ENCODE measurements around the gene KCNJ10.

The KCNJ10 gene

DNA sequence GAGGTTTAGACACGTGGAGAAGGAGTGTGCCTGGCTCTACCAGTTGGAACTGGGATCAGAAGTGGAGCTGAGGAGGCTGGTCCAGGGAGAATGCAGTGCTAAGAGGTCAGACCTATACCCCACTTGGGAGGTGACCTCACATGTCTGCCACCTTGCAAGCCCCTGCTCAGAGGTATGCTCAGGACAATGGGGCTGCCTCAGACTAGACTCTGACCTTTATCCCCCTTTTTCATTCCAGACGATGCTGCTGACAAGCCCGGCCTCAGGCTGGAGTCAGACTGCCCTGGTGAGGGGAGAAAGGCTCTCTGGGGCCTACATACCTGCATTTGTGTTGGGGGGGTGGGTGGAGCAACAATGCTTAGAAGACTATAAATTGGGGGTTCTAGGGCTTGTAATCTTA, 5.2 kb downstream of the KCNJ10 start:
- H4K20me1 ChIP-seq (ENCODE audit: insufficient read depth, low read length), result no peaks in the 10 kb centered on the region
- no peaks in the 10 kb centered on the region for H3K9me3 ChIP-seq (ENCODE audit: low read length)
- H3K4me3 ChIP-seq (ENCODE audit: low read depth, low read length, poor library complexity, severe bottlenecking), result no peak overlapping the region
- TF ChIP-seq, protein P1, sequence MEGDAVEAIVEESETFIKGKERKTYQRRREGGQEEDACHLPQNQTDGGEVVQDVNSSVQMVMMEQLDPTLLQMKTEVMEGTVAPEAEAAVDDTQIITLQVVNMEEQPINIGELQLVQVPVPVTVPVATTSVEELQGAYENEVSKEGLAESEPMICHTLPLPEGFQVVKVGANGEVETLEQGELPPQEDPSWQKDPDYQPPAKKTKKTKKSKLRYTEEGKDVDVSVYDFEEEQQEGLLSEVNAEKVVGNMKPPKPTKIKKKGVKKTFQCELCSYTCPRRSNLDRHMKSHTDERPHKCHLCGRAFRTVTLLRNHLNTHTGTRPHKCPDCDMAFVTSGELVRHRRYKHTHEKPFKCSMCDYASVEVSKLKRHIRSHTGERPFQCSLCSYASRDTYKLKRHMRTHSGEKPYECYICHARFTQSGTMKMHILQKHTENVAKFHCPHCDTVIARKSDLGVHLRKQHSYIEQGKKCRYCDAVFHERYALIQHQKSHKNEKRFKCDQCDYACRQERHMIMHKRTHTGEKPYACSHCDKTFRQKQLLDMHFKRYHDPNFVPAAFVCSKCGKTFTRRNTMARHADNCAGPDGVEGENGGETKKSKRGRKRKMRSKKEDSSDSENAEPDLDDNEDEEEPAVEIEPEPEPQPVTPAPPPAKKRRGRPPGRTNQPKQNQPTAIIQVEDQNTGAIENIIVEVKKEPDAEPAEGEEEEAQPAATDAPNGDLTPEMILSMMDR (IDR thresholded peaks at IDR 0.05; ENCODE audit: low read length), result no peak
- no peak for TF ChIP-seq EZH2 (IDR thresholded peaks at IDR 0.05; ENCODE audit: borderline replicate concordance, low read length)
- no peak overlapping the region for H3K27ac ChIP-seq (ENCODE audit: low read depth, low read length, poor library complexity, severe bottlenecking)
- no peaks in the 10 kb centered on the region for H3K36me3 ChIP-seq (ENCODE audit: insufficient read depth, low read length)
- H3F3A ChIP-seq (ENCODE audit: insufficient read depth, low read length), result no peaks in the 10 kb centered on the region
- no peaks in the 10 kb centered on the region for H3K9me2 ChIP-seq (ENCODE audit: low read depth, low read length)
- no peak overlapping the region for H3K4me2 ChIP-seq (ENCODE audit: low read length)
- no peak overlapping the region for H3K9ac ChIP-seq (ENCODE audit: low read length)
- H3K79me2 ChIP-seq (ENCODE audit: insufficient read depth, low read length), result no peaks in the 10 kb centered on the region
- no peaks in the 10 kb centered on the region; the same call in none of the 2 replicates for H3K27me3 ChIP-seq (ENCODE audit: insufficient read depth, low read length)
- no peak overlapping the region for H2AFZ ChIP-seq (ENCODE audit: low read length)
- H3K4me1 ChIP-seq (ENCODE audit: insufficient read depth, low read length, severe bottlenecking), result peaks cover 2% of the 10 kb centered on the region

DNA sequence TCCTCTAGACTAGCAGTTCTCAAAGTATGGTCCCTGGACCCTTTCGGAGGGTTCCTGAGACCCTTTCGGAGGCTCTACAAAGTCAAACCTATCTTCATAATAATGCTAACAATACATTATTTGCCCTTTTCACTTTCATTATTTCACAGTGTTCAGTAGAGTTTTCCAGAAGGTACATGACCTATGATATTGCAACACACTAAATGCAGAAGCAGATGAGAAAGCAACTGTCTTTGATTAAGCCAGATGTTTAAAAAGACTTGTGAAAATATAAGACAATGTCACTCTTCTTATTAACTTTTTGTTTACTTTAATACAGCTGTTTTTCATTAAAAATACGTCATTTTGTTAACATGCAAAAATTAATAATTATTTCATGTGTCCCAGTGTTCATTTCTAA, 5.8 kb downstream of the KCNJ10 start:
- H2AFZ ChIP-seq (ENCODE audit: low read length), result no peak overlapping the region
- H3K9me3 ChIP-seq (ENCODE audit: low read length), result no peaks in the 10 kb centered on the region
- no peaks in the 10 kb centered on the region for H3K9me2 ChIP-seq (ENCODE audit: low read depth, low read length)
- H3K79me2 ChIP-seq (ENCODE audit: insufficient read depth, low read length), result no peaks in the 10 kb centered on the region
- H3K27me3 ChIP-seq (ENCODE audit: insufficient read depth, low read length), result no peaks in the 10 kb centered on the region; the same call in none of the 2 replicates
- H3F3A ChIP-seq (ENCODE audit: insufficient read depth, low read length), result no peaks in the 10 kb centered on the region
- H3K27ac ChIP-seq (ENCODE audit: low read depth, low read length, poor library complexity, severe bottlenecking), result no peak overlapping the region
- H3K4me2 ChIP-seq (ENCODE audit: low read length), result no peak overlapping the region
- no peak overlapping the region for H3K4me3 ChIP-seq (ENCODE audit: low read depth, low read length, poor library complexity, severe bottlenecking)
- no peak overlapping the region for H3K9ac ChIP-seq (ENCODE audit: low read length)
- no peak for TF ChIP-seq EZH2 (IDR thresholded peaks at IDR 0.05; ENCODE audit: borderline replicate concordance, low read length)
- TF ChIP-seq, protein P1 (IDR thresholded peaks at IDR 0.05; ENCODE audit: low read length), result no peak
- H4K20me1 ChIP-seq (ENCODE audit: insufficient read depth, low read length), result no peaks in the 10 kb centered on the region
- no peaks in the 10 kb centered on the region for H3K4me1 ChIP-seq (ENCODE audit: insufficient read depth, low read length, severe bottlenecking)
- no peaks in the 10 kb centered on the region for H3K36me3 ChIP-seq (ENCODE audit: insufficient read depth, low read length)

DNA sequence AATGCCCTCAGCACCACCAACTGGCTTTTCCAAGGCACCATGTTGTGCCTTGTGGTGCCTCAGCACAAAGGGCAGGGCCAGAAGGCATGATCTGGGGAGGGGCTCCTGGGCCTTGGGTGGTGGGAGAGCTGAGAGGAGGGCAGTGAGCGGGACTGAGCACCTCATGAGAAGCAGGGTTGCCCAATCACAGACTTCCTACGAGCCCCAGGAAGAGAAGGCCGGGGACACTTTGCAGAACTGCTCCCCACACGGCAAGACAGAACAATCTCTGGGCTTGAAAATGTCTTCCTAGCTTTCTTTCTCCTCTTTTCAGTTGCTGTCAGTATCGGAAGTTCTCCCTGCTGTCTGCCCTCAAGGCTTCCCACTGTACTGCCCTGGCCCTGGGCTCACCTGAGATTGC, 6.8 kb downstream of the KCNJ10 start:
- no peak overlapping the region for H2AFZ ChIP-seq (ENCODE audit: low read length)
- H3K79me2 ChIP-seq (ENCODE audit: insufficient read depth, low read length), result no peaks in the 10 kb centered on the region
- no peak overlapping the region for H3K9ac ChIP-seq (ENCODE audit: low read length)
- H3K27ac ChIP-seq (ENCODE audit: low read depth, low read length, poor library complexity, severe bottlenecking), result no peak overlapping the region
- no peaks in the 10 kb centered on the region; the same call in none of the 2 replicates for H3K27me3 ChIP-seq (ENCODE audit: insufficient read depth, low read length)
- TF ChIP-seq, protein P1 (IDR thresholded peaks at IDR 0.05; ENCODE audit: low read length), result no peak
- TF ChIP-seq EZH2 (IDR thresholded peaks at IDR 0.05; ENCODE audit: borderline replicate concordance, low read length), result no peak
- H4K20me1 ChIP-seq (ENCODE audit: insufficient read depth, low read length), result no peaks in the 10 kb centered on the region
- H3K4me3 ChIP-seq (ENCODE audit: low read depth, low read length, poor library complexity, severe bottlenecking), result no peak overlapping the region
- H3K36me3 ChIP-seq (ENCODE audit: insufficient read depth, low read length), result no peaks in the 10 kb centered on the region
- H3K9me3 ChIP-seq (ENCODE audit: low read length), result no peaks in the 10 kb centered on the region
- no peaks in the 10 kb centered on the region for H3F3A ChIP-seq (ENCODE audit: insufficient read depth, low read length)
- H3K4me1 ChIP-seq (ENCODE audit: insufficient read depth, low read length, severe bottlenecking), result no peaks in the 10 kb centered on the region
- H3K9me2 ChIP-seq (ENCODE audit: low read depth, low read length), result no peaks in the 10 kb centered on the region
- no peak overlapping the region for H3K4me2 ChIP-seq (ENCODE audit: low read length)
